Endodermal cell (in vitro differentiated cells): ENCODE results near the gene SCAMP1. TPM values are rescaled to one million over a fixed set of nuclear protein-coding genes. Genes with fewer than 3 reads are reported as not detected.

Experiments used
- DNase-seq: peaks from one replicate; pipeline ENCODE4 v3.0.0-alpha.2; 2017
- H3K27ac ChIP-seq: 2 replicates; pipeline ENCODE4 v1.5.1; 2013; ENCODE audit warnings: mild to moderate bottlenecking, low read depth, low read length, moderate library complexity
- H3K27me3 ChIP-seq: 2 replicates; pipeline ENCODE4 v1.6.1; 2013; ENCODE audit warnings: mild to moderate bottlenecking, low read length, moderate library complexity; ENCODE audit not compliant: insufficient read depth, control insufficient read depth, poor library complexity, severe bottlenecking
- H3K36me3 ChIP-seq: 2 replicates; pipeline ENCODE4 v1.7.0; 2013; ENCODE audit warnings: mild to moderate bottlenecking, low read length, moderate library complexity; ENCODE audit not compliant: control insufficient read depth, insufficient read depth
- H3K4me1 ChIP-seq: one replicate; pipeline ENCODE4 v1.7.0; 2013; ENCODE audit warnings: low read length; ENCODE audit not compliant: control insufficient read depth, insufficient read depth
- H3K4me3 ChIP-seq: 2 replicates; pipeline ENCODE4 v1.5.1; 2013; ENCODE audit warnings: mild to moderate bottlenecking, low read length, moderate library complexity
- H3K9ac ChIP-seq: 2 replicates; pipeline ENCODE4 v1.6.1; 2013; ENCODE audit warnings: mild to moderate bottlenecking, low read length, moderate library complexity; ENCODE audit not compliant: poor library complexity, severe bottlenecking; ENCODE audit errors: extremely low read depth
- H3K9me3 ChIP-seq: 2 replicates; pipeline ENCODE4 v1.6.1; 2013; ENCODE audit warnings: mild to moderate bottlenecking, low read length, moderate library complexity; ENCODE audit not compliant: control insufficient read depth
- H3K27ac Mint-ChIP-seq: 2 replicates; pipeline ENCODE4 v1.8.0; 2020; ENCODE audit warnings: mixed read lengths
- H3K27me3 Mint-ChIP-seq: 2 replicates; pipeline ENCODE4 v1.8.0; 2021; ENCODE audit warnings: mild to moderate bottlenecking, mixed read lengths; ENCODE audit not compliant: insufficient read depth
- H3K36me3 Mint-ChIP-seq: 2 replicates; pipeline ENCODE4 v1.8.0; 2020; ENCODE audit warnings: low read depth, mixed read lengths
- H3K4me1 Mint-ChIP-seq: 2 replicates; pipeline ENCODE4 v1.8.0; 2020; ENCODE audit warnings: mixed read lengths
- H3K4me3 Mint-ChIP-seq: 2 replicates; pipeline ENCODE4 v1.8.0; 2020; ENCODE audit warnings: mild to moderate bottlenecking, moderate library complexity, mixed read lengths
- H3K9me3 Mint-ChIP-seq: 2 replicates; pipeline ENCODE4 v1.8.0; 2020; ENCODE audit warnings: mild to moderate bottlenecking, mixed read lengths
- WGBS, 2 experiments: methylation state at CpG; one replicate each; pipeline versions ENCODE4 v1.1.5 to v1.1.7; 2013; ENCODE audit warnings: missing lambda C conversion rate in 2 of 2, mixed read lengths in 1 of 2; ENCODE audit not compliant: insufficient coverage in 1 of 2, insufficient read length in 1 of 2; 5-methylcytosine and 5-hydroxymethylcytosine counted together
- total RNA-seq, 2 donors: library from RNA; stranded (reverse); fragmentation: NEBNext Ultra II Directional in 1 of 2; extraction: Animal tissue kit (Norgen Biotek cat#: 25700) in 1 of 2; gene quantifications; 2 replicates in 1 of 2; 3 replicates in 1 of 2; pipeline ENCODE4 v1.2.1, GENCODE V29; 2021
- TF ChIP-seq, protein P1 (sequence below): fragments of 200-600 bp; sonication (generic); conservative IDR thresholded peaks from 2 replicates; pipeline ENCODE4 v1.5.0; 2021; ENCODE audit warnings: antibody characterized with exemption, mild to moderate bottlenecking

SCAMP1 gene
- total RNA-seq, 2 donors from 2014 or later = 53.3 to 56.4 TPM

DNA sequence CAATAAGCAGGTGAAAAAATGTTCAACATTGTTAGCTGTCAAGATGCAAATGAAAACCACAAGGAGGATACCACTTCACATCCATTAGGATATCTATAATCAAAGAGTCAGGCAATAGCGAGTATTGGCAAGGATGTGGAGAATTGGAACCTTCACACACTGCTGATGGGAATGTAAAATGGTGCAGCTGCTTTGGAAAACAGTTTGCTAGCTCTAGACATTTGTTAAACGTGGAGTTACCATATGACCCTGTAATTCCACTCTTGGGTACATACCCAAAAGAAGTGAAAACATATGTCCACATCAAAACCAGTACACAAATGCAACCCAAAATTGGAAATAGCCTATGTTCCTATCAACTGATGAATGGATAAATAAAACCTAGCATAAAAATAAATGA lies 37.4 kb downstream of the SCAMP1 start:
- Histone ChIP-seq H3K9me3 (peaks cover under 1% of the 10 kb centered on the region), H3K4me1 (no peaks in the 10 kb centered on the region), H3K4me3 (no peak overlapping the region), H3K36me3 (peaks cover 20% of the 10 kb centered on the region), H3K9ac (no peak overlapping the region), H3K27ac (no peak overlapping the region), H3K27me3 (no peaks in the 10 kb centered on the region)
- TF ChIP-seq, protein P1, sequence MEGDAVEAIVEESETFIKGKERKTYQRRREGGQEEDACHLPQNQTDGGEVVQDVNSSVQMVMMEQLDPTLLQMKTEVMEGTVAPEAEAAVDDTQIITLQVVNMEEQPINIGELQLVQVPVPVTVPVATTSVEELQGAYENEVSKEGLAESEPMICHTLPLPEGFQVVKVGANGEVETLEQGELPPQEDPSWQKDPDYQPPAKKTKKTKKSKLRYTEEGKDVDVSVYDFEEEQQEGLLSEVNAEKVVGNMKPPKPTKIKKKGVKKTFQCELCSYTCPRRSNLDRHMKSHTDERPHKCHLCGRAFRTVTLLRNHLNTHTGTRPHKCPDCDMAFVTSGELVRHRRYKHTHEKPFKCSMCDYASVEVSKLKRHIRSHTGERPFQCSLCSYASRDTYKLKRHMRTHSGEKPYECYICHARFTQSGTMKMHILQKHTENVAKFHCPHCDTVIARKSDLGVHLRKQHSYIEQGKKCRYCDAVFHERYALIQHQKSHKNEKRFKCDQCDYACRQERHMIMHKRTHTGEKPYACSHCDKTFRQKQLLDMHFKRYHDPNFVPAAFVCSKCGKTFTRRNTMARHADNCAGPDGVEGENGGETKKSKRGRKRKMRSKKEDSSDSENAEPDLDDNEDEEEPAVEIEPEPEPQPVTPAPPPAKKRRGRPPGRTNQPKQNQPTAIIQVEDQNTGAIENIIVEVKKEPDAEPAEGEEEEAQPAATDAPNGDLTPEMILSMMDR = no peak
- 89 to 95% methylated on average over 1 to 2 of the region's 2 CpGs for WGBS, 2 experiments
- DNase-seq = no peak
- no peak overlapping the region for H3K27ac Mint-ChIP-seq
- H3K36me3 Mint-ChIP-seq = peaks cover 36% of the 10 kb centered on the region
- H3K4me3 Mint-ChIP-seq = no peak overlapping the region
- no peaks in the 10 kb centered on the region for H3K27me3 Mint-ChIP-seq
- H3K4me1 Mint-ChIP-seq = peaks cover 4% of the 10 kb centered on the region
- H3K9me3 Mint-ChIP-seq = no peaks in the 10 kb centered on the region

GRCh38 chr5:78399116-78399515 lies 38.7 kb downstream of the SCAMP1 start:
- no peak overlapping the region for H3K27ac Mint-ChIP-seq
- H3K4me3 Mint-ChIP-seq = no peak overlapping the region
- Histone ChIP-seq H3K36me3 (peaks cover 10% of the 10 kb centered on the region), H3K27ac (no peak overlapping the region), H3K9me3 (no peaks in the 10 kb centered on the region), H3K9ac (no peak overlapping the region), H3K4me3 (no peak overlapping the region), H3K27me3 (no peaks in the 10 kb centered on the region), H3K4me1 (no peaks in the 10 kb centered on the region)
- DNase-seq = no peak
- H3K9me3 Mint-ChIP-seq = no peaks in the 10 kb centered on the region
- H3K4me1 Mint-ChIP-seq = peaks cover 4% of the 10 kb centered on the region
- H3K27me3 Mint-ChIP-seq = no peaks in the 10 kb centered on the region
- TF ChIP-seq, protein P1 = no peak
- H3K36me3 Mint-ChIP-seq = peaks cover 28% of the 10 kb centered on the region

DNA sequence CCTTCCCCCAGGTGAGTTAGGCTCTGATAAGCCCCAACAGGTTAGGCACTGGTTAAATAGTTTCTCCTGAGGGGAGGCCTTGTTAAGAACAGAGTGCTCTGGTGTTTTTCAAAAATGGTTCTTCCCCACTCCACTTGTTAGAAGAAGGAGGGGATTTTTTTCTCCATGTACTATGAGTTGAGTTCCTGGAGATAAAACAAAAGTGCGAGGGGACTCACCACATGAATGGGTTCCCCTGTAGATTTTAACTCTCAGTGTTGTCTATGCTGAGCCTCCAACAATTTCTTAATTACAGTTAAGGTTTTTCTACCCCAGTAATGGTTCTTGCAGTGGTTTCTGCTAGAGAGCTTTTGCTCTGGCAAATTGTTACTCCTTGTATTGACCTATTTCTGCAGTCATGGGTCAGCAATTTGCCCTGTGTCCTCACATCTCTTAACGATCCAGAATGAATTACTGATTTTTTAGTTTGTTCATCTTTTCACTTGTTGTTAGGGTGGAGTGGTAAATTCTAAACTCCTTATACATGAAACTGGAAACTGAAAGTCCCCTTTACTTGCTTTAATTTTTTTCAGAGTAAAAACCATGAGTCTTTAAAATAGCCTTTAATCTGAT lies 44.4 kb downstream of the SCAMP1 start:
- Mint-ChIP-seq H3K4me1 (peaks cover 27% of the 10 kb centered on the region), H3K36me3 (peaks cover 12% of the 10 kb centered on the region)

More for the DNA sequence above, 44.4 kb downstream of the SCAMP1 start:
- TF ChIP-seq, protein P1 = no peak
- Histone ChIP-seq H3K4me3 (peak overlapping the region; percentile 48), H3K4me1 (peaks cover 4% of the 10 kb centered on the region), H3K27me3 (no peaks in the 10 kb centered on the region), H3K9me3 (peaks cover 13% of the 10 kb centered on the region), H3K36me3 (peaks cover 8% of the 10 kb centered on the region), H3K27ac (no peak overlapping the region), H3K9ac (no peak overlapping the region)
- Mint-ChIP-seq H3K27ac (peak overlapping the region; percentile 55), H3K4me3 (peak overlapping the region; percentile 0), H3K9me3 (peaks cover 11% of the 10 kb centered on the region), H3K27me3 (no peaks in the 10 kb centered on the region)
- WGBS, 2 experiments = 84 to 89% methylated on average over 2 of the region's 2 CpGs
- no peak for DNase-seq
